ENCODE measurements around the gene DLG2.

DLG2 gene

DNA sequence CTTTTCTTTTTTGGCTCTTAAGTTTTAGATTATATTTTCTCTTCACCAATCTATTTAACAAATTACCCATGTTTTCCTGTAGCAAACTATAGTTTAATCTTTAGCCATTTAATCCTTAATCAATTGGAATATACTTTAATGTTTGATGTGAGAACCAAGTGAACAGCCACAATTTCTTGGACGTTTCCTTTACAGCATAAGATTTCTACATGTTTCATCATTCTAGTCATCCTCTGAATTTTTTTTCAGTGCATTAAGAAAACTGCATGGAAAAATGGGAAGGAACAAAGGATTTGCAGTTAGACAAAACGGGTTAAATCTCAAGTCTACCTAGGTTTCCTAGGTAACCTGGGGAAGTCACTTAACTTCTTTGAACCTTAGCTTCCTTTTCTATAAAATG, 1833.8 kb downstream of the DLG2 start:
- H3K4me3 ChIP-seq (ENCODE audit: low read depth, low read length): no peak overlapping the region
- TF ChIP-seq, protein P1, sequence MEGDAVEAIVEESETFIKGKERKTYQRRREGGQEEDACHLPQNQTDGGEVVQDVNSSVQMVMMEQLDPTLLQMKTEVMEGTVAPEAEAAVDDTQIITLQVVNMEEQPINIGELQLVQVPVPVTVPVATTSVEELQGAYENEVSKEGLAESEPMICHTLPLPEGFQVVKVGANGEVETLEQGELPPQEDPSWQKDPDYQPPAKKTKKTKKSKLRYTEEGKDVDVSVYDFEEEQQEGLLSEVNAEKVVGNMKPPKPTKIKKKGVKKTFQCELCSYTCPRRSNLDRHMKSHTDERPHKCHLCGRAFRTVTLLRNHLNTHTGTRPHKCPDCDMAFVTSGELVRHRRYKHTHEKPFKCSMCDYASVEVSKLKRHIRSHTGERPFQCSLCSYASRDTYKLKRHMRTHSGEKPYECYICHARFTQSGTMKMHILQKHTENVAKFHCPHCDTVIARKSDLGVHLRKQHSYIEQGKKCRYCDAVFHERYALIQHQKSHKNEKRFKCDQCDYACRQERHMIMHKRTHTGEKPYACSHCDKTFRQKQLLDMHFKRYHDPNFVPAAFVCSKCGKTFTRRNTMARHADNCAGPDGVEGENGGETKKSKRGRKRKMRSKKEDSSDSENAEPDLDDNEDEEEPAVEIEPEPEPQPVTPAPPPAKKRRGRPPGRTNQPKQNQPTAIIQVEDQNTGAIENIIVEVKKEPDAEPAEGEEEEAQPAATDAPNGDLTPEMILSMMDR (IDR thresholded peaks at IDR 0.05; ENCODE audit: borderline replicate concordance, insufficient read depth, low read depth, low read length): no peak

- H3K4me3 ChIP-seq (ENCODE audit: low read depth, low read length): no peak overlapping the region
- TF ChIP-seq, protein P1 (IDR thresholded peaks at IDR 0.05; ENCODE audit: borderline replicate concordance, insufficient read depth, low read depth, low read length): no peak
These were observed 1835.6 kb downstream of the DLG2 start for GRCh38 chr11:83791557-83791956.

DNA sequence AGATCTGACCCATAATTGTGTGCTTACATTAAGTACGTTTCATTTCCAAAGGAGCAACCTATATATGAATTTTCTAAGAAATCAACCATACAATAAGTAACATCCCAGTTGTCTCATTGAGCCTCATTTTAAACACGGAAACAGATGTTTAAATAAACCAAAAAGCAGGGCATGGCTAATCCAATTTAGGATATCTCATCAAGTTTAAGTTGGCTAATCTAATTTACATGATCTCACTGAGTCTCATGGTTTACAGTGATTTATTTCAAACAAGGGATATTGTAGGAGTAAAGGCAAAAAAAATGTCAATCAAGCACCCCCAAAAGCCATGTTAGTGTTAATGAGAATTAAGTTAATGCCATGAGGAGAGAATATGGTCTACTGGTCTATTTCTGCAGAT, 1841.2 kb downstream of the DLG2 start:
- no peak overlapping the region for H3K4me3 ChIP-seq (ENCODE audit: low read depth, low read length)
- TF ChIP-seq, protein P1 (IDR thresholded peaks at IDR 0.05; ENCODE audit: borderline replicate concordance, insufficient read depth, low read depth, low read length): no peak

DNA sequence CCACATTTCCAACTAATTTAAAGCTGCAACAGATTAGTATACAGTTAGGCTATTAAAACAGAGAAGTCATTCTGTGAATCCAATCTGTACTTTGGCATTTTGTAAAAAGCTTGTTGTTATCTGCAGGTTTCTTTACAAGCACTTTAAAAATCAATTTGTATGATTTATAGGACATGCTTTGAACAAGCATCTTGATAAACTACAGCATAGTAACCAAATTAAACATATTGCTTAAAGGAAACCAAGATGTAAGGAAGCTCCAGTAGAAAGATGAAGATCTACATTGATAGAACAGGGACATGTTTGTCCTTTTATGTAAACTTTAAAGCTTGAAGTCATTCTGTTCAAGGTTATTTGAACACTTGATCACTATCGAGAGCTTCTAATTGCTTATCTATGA, 1842.7 kb downstream of the DLG2 start:
- H3K4me3 ChIP-seq (ENCODE audit: low read depth, low read length): no peak overlapping the region
- TF ChIP-seq, protein P1 (IDR thresholded peaks at IDR 0.05; ENCODE audit: borderline replicate concordance, insufficient read depth, low read depth, low read length): no peak

GRCh38 chr11:83782329-83782728, 1844.8 kb downstream of the DLG2 start:
- no peak overlapping the region for H3K4me3 ChIP-seq (ENCODE audit: low read depth, low read length)
- TF ChIP-seq, protein P1 (IDR thresholded peaks at IDR 0.05; ENCODE audit: borderline replicate concordance, insufficient read depth, low read depth, low read length): no peak

DNA sequence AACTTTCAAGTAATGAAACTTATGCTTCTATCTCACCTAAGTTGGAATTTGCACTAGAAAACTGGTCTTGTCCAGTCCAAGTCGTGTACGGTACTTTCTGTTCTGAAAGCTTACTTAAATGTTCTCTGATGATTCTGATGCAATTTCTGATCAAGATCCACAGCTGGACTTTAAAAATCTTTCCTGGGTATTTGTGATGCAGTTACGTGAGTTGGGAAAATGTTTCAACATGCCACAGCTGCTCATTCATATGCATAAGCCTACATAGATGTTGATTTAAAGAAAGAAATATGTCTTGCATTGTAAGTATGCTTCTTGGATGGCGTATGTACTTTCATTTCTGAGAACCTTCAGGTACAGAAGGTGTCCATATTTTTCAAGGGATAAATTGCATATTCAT, 1847.3 kb downstream of the DLG2 start:
- H3K4me3 ChIP-seq (ENCODE audit: low read depth, low read length): no peak overlapping the region
- TF ChIP-seq, protein P1 (IDR thresholded peaks at IDR 0.05; ENCODE audit: borderline replicate concordance, insufficient read depth, low read depth, low read length): no peak

DNA sequence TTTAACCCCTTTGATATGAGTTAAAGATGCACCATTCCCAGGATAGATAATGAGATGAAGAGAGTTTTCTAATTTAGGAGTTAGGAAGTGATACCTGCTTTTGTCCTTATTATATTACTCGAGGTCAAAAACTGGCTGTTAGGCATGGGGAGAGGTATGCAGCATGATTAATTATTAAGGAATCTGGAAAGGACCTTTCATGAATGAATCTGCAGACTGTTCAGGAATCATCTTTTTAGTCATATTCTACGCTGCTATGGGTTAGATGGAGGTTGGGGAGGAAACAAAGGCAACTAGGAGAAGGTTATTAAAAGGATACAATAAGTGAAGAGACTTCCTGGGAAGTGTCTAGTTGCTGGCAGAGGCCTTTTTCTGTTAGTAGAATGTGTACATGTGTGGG, 1848.5 kb downstream of the DLG2 start:
- TF ChIP-seq, protein P1 (IDR thresholded peaks at IDR 0.05; ENCODE audit: borderline replicate concordance, insufficient read depth, low read depth, low read length): no peak
- no peak overlapping the region for H3K4me3 ChIP-seq (ENCODE audit: low read depth, low read length)

Measured in GM12875 (cell line).